HG02870 (cell line): ENCODE results near the gene AKR1C3.
"Not testable (repeated sequence)": the region's sequence is repeated elsewhere in the genome, so short reads cannot be mapped to it uniquely, and the experiment has no call there.

Experiments
- ATAC-seq: cut with Tn5 transposase; IDR thresholded peaks from one replicate; pipeline ENCODE4 v1.9.1; 2021; ENCODE audit warnings: mild to moderate bottlenecking, moderate library complexity; ENCODE audit not compliant: unreplicated experiment

Gene AKR1C3

DNA sequence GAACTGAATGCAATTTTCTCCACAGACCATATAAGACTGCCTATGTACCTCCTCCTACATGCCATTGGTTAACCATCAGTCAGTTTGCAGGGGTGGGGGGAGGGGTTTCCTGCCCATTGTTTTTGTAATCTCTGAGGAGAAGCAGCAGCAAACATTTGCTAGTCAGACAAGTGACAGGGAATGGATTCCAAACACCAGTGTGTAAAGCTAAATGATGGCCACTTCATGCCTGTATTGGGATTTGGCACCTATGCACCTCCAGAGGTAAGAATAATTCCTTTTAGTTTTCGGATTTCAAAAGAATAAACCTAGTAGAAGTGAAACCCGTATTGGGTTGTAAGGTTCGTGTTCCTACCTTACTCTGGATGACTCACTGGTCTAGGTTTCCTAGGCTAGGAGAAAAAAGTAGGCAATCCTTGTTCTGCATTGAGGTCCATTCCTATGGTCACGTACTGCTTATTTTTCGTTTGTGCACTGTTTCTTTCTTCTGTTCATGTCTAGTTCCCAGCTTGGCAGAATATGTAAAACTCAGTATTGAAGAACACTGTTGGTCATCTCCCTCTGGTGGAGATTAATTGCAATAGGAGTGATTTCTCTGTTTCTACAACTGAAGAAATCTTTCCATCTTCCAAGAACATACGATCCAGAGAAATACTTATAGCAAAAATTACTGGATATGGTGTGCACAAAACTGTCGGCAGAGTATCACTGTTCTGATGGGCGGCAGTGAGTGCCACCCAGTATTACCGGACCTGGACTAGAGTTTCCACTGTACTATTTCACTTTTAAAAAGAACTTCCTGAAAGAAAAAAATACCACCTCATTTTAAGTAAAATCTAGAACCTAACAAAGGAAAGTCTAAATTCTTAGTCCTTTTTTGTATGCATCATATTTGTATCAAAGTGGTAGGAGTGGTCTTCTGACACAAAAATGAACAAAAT, at the start of gene AKR1C3:
AKR1C3 (plus strand) TSS at position 150 of the 941 bp plus-strand sequence; CDS start at position 181, 31 bp downstream.
- no peak for ATAC-seq

- ATAC-seq: no peak
These were observed 49.1 kb upstream of the AKR1C3 start for GRCh38 chr10:5045095-5045494.

DNA sequence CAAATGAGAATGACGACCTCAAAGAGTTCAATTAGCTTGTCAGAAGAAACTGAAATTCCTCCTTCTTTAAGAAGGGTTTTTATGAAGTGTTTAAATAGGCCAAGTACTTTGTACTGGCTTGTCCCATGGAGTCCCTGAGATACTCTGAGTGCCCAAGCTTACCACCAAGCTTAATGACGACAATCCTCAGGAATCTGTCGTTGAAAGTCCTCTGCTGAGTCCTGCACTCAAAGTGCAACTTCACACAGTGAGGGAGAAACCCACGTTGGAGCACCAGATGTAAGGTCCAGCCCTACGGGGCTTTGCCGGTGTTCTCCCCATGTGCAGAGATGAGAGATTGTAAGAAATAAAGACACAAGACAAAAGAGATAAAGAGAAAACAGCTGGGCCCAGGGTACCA, 47.8 kb upstream of the AKR1C3 start:
- no peak for ATAC-seq

DNA sequence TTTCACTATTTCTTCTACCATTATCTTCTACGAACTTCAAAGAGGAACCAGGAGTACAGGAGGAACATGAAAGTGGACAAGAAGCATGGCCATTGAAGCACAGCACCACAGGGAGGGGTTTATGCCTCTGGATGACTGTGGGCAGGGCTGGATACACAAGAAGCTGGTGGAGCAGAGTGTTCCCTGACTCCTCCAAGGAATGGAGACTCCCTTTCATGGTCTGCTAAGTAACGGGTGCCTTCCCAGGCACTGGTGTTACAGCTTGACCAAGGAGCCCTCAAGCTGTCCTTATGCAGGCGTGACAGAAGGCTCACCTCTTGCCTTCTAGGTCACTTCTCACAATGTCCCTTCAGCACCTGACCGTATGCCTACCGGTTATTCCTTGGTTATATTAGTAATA, 47.2 kb upstream of the AKR1C3 start:
- ATAC-seq: not testable (repeated sequence)

DNA sequence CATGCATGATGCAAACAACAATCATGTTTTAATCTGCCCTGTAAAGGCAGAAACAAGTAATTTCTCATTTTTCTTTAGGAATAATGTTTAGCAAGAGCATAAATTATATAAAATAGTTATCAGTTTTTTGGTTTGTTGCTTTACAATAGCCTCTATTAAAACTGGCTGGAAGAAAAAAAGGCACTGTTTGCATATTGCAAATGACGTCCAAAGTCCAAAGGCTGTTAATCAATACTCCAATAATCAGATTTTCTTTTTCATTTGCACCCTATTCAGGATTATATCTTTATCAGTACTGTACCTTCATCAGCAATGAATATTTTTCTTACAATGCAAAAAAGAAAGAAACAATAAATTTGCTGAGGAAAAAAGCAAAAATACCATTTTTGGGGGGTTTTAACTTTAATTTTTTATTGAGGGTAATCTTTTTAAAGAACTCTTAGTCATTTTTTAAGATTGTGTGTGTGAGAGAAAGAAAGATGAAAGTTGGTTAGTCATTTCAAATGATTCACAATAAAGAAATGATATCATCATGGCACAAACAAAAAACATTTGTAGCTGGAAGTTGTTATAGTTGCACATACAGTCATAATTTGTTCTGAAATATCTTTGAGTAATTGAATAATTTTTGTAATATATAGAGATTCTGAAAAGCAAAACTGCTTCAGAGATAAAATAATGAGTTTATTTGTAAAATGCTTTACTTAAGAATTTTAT, 46.1 kb upstream of the AKR1C3 start:
- ATAC-seq: no peak

GRCh38 chr10:5052951-5053500, 41.2 kb upstream of the AKR1C3 start:
- not testable (repeated sequence) for ATAC-seq

DNA sequence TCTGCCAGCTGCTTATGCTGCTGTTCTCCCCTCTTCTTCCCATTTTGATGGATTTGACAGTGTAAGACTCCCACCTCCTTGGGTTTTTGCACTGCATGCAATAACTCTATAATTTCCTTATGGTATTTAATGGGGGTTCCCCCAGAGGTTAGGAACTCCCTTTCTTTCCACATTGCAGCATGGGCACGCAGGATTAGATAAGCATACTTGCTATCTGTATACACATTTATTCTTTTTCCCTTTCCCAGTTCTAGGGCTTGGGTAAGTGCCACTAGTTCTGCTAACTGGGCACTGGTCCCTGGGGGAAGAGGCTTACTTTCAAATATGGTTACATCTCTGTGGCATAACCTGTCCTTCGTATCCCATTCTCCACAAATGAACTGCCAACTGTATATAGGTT, 39.4 kb upstream of the AKR1C3 start:
- not testable (repeated sequence) for ATAC-seq

- not testable (repeated sequence) for ATAC-seq
These were observed 34.9 kb upstream of the AKR1C3 start for GRCh38 chr10:5059267-5059666.

GRCh38 chr10:5060791-5061190, 33.4 kb upstream of the AKR1C3 start:
- not testable (repeated sequence) for ATAC-seq

DNA sequence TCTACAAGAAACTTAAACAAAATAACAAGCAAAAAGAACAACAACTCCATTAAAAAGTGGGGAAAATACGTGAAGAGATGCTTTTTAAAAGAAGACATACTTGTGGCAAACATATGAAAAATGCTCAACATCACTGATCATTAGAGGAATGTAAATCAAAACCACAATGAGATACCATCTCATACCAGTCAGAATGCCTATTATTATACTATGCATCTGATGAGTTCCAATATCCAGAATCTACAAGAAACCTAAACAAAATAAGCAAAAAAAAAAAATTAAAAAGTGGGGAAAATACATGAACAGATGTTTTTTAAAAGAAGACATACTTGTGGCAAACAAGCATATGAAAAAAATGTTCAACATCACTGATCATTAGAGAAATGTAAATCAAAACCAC, 29.6 kb upstream of the AKR1C3 start:
- no peak for ATAC-seq

DNA sequence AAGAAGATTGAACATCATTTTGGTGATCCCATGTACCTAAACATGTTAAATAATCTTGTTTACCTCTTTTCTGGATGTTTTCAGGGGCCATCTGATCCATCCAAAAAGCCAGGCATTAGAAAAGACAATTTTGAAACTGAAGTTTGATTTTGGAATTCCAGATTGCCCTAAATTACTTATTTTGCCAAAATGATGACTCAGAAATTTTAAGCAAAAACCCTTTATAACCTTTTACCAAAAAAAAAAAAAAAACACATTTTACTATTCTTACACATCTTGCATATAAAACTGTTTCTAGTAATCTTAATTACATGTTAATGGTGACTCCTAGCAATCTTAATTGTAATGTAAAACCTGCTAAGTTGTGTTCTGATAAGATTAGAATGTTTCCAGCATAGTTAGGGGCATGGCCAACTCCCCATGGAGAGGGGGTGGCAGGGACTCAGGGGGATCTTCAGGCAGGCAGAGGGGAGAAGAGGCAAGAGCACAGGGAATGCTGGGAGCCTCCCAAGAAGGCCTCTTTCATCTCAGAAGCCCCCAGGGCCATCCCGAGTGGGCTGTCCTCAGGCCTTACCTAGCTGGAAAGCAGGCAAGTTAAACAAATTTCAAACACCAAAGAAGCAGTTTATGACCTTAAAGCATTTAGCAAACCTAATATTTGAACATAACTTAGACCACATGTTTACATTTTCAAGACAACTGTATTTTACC, 25.8 kb upstream of the AKR1C3 start:
- no peak for ATAC-seq

GRCh38 chr10:5070648-5071410, 23.4 kb upstream of the AKR1C3 start:
- no peak for ATAC-seq

DNA sequence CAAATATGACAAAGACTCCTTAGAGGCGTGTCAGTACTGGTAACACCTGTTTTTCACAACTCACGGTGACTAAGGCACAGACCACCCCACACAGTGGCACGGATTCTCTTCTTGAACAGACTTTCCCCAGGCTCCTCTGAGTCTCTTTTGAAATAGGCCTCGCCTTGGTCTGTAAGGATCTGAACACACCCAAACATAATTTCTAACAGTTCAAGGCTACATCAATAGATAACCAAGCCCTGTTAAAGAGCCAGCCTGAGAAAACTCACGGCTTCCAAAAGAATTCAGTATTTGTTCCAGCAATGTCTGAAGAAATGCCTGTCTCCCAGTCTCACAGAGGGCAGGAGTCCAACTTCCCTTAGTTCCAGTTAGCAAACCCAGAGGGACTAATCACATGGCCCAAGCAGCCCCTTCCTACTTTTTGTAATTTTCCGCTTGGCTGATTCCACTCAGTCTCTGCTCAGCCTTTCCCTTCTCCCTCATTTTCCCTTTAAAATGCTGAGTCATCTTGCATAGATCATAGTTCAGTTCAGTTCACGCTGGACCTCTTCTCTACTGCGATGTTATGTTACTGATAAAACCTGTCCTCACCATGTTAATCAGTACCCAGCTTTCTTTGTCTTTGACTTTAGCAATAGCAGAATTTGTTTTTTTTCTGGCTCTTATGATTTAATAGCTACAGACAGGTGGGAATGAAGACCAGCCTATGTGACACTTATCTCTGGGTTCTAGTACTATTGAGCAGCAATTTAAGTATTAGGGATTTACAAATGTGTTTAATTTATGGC, 22.6 kb upstream of the AKR1C3 start:
- no peak for ATAC-seq

DNA sequence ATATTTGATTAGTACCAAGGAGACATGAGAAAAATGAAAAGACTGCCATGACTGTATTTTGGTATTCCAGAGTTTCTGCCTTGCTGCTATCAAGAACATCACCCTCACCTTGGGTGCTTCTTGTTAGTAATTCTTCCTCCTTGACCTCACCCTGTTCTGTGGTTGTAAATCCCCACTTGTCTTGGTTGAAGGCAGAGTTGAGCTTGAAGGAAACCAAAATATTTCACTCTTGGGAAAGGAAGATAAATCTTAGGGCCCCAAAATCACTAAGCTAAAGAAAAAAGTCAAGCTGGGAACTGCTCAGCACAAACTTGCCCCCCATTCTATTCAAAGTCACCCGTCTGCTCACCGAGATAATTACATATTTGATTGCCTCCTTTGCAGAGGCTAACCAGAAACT, 20.6 kb upstream of the AKR1C3 start:
- ATAC-seq: no peak

GRCh38 chr10:5076615-5077014, 17.6 kb upstream of the AKR1C3 start:
- no peak for ATAC-seq

DNA sequence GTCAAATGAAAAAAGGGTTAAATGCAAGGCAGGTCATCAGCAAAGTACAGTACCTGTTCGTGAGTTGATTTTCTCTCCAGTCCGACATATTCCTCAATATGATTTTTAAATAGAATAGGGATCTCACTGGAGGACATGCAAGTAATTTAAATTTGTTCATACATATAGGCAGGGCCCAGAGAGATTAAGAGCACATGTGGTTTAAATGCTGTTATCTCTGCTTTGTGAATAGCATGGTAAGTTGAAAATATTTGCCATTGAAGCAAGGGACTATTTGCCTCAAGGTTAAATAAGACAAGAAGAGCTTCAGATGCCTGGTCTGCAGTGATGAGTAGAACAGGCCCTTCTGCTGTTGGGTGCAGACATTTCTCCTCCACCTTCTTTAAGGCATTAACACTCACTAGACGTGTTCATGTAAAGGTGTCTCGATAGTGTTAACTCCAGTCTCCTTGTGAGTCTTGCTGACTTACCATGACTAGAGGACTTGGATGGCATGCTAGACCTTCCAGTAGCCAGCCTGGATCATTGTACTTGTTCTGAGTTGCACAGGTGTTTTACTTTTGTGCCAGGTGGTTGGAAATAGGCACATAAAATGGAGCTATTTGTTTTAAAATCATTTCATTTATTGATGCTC, 15.6 kb upstream of the AKR1C3 start:
- ATAC-seq: no peak

DNA sequence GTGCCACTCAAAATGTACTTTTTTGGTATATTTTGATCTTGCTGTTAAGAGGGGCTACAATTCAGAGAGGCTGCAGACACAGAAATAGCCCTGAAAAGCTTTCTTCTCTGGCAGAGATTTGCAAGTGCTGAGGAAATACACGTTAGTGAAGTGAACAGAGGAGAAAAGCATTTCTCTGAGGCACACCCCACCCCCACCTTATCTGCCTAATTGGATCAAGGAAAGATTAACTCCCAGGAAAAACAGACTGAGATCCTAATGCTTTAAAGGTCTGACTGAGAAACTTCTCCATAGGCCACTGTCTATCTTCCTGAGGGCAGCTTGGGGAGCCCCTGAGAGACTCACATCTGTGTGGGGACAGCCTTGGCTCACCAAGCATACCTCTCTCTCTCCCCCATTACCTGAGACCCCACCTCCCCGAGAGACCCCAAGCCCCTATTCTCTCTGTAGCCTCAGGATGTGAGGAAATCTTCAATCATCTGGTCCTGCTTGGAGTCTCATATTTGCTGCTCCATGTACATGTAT, 14.8 kb upstream of the AKR1C3 start:
- ATAC-seq: no peak

DNA sequence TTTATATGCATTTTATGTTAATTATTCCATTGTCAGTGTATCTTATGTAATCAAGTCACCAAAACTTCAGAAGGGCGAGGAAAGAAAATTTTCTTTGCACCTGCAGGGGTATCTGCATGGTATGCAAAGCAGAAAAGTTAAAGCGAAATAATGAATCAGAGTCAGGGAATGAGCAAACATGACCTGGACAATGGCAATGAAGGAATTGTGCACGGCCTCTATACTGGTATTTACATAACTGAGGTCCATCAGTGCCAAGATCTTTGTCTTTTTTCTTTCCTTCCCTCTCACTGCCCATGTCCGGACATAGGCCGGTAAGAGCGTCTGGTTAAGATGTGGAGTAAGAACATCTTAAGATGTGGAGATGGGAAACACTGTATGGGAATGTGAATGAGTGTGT, 14.4 kb upstream of the AKR1C3 start:
- ATAC-seq: no peak

GRCh38 chr10:5081091-5081490, 13.1 kb upstream of the AKR1C3 start:
- ATAC-seq: no peak
